A549 (cell line): ENCODE results near the gene CRYBA4. TPM values are rescaled to one million over a fixed set of nuclear protein-coding genes. Genes with fewer than 3 reads are reported as not detected.

Experiments used
- ATOH8 ChIP-seq: fragments of 250-450 bp; sonication (Bioruptor Pico); IDR thresholded peaks from 2 replicates; pipeline ENCODE4 v1.5.0; 2020; ENCODE audit warnings: low read depth, mild to moderate bottlenecking, moderate library complexity
- BCL3 ChIP-seq: fragments of >200 bp; sonication (Bioruptor Twin); formaldehyde crosslinking; IDR thresholded peaks from 3 replicates; pipeline ENCODE4 v1.6.1; 2016
- CBX8 ChIP-seq: fragments of 200-600 bp; sonication (generic); IDR thresholded peaks from 2 replicates; pipeline ENCODE4 v1.6.1; 2016
- CHD4 ChIP-seq: fragments of 200-600 bp; sonication (generic); IDR thresholded peaks from 2 replicates; pipeline ENCODE4 v1.6.1; 2016; ENCODE audit warnings: antibody characterized with exemption, mild to moderate bottlenecking, borderline replicate concordance
- CTCF ChIP-seq: fragments of >200 bp; sonication (Bioruptor Twin); formaldehyde crosslinking; IDR thresholded peaks from 3 replicates; pipeline ENCODE4 v1.5.1; 2016
- EHF ChIP-seq: fragments of 250-450 bp; sonication (Bioruptor Pico); IDR thresholded peaks from 2 replicates; pipeline ENCODE4 v1.5.0; 2020; ENCODE audit warnings: mild to moderate bottlenecking
- EP300 ChIP-seq, 2 experiments: fragments of >200 bp; sonication (Bioruptor Twin); formaldehyde crosslinking; IDR thresholded peaks; 2 replicates in 1 of 2; 3 replicates in 1 of 2; pipeline ENCODE4 v1.6.1; 2016 to 2017
- FOSL2 ChIP-seq, 2 experiments: fragments of 450-650 bp in 1 of 2; fragments of >200 bp in 1 of 2; sonication (Bioruptor Twin) in 1 of 2; formaldehyde crosslinking; IDR thresholded peaks; 2 replicates each; pipeline versions ENCODE4 v1.5.0 to v1.6.1; 2016 to 2020; ENCODE audit warnings: mild to moderate bottlenecking in 1 of 2, moderate library complexity in 1 of 2
- FOXS1 ChIP-seq: fragments of 250-450 bp; sonication (Bioruptor Pico); IDR thresholded peaks from 2 replicates; pipeline ENCODE4 v1.5.0; 2020; ENCODE audit warnings: mild to moderate bottlenecking, moderate library complexity
- HEYL ChIP-seq: fragments of 250-450 bp; sonication (Bioruptor Pico); IDR thresholded peaks from 2 replicates; pipeline ENCODE4 v1.8.0; 2021; ENCODE audit warnings: mild to moderate bottlenecking, moderate library complexity
- HMGXB4 ChIP-seq: fragments of 250-450 bp; sonication (Bioruptor Pico); IDR thresholded peaks from 2 replicates; pipeline ENCODE4 v1.5.0; 2021; ENCODE audit warnings: mild to moderate bottlenecking, moderate library complexity, borderline replicate concordance
- JUN ChIP-seq, 2 experiments: fragments of >200 bp; sonication (Bioruptor Twin); formaldehyde crosslinking; IDR thresholded peaks; 2 replicates in 1 of 2; 3 replicates in 1 of 2; pipeline ENCODE4 v1.6.1; 2016 to 2017
- JUNB ChIP-seq: fragments of >200 bp; sonication (Bioruptor Twin); formaldehyde crosslinking; IDR thresholded peaks from 2 replicates; pipeline ENCODE4 v1.6.1; 2016
- KDM1A ChIP-seq: fragments of 200-600 bp; sonication (generic); IDR thresholded peaks from 2 replicates; pipeline ENCODE4 v1.6.1; 2016; ENCODE audit warnings: low read depth, mild to moderate bottlenecking
- MAFK ChIP-seq: fragments of 450-650 bp; IDR thresholded peaks from 2 replicates; pipeline ENCODE4 v1.6.1; 2014; ENCODE audit not compliant: partially characterized antibody
- MAX ChIP-seq: IDR thresholded peaks from 2 replicates; pipeline ENCODE4 v1.6.1; 2012
- MAZ ChIP-seq: fragments of 150-350 bp; IDR thresholded peaks from 2 replicates; pipeline ENCODE4 v1.6.1; 2014; ENCODE audit warnings: antibody characterized with exemption, low read depth, low read length, borderline replicate concordance
- NFE2L2 ChIP-seq: fragments of 150-350 bp; conservative IDR thresholded peaks from 2 replicates; pipeline ENCODE4 v1.6.1; 2014; ENCODE audit warnings: low read length
- PBX3 ChIP-seq: IDR thresholded peaks from 2 replicates; pipeline ENCODE4 v1.6.1; 2012
- POLR2A ChIP-seq: IDR thresholded peaks from 2 replicates; pipeline ENCODE4 v1.6.1; 2012; ENCODE audit warnings: mild to moderate bottlenecking, low read length
- RARB ChIP-seq: fragments of 250-450 bp; sonication (Bioruptor Pico); IDR thresholded peaks from 2 replicates; pipeline ENCODE4 v1.8.0; 2021; ENCODE audit warnings: mild to moderate bottlenecking, moderate library complexity
- SMC3 ChIP-seq: fragments of >200 bp; sonication (Bioruptor Twin); formaldehyde crosslinking; IDR thresholded peaks from 3 replicates; pipeline ENCODE4 v1.6.1; 2018; ENCODE audit warnings: inconsistent platforms
- SREBF2 ChIP-seq: fragments of 450-650 bp; IDR thresholded peaks from 2 replicates; pipeline ENCODE4 v1.6.1; 2014; ENCODE audit warnings: mild to moderate bottlenecking, moderate library complexity
- TP53 ChIP-seq: fragments of 250-450 bp; sonication (Bioruptor Pico); IDR thresholded peaks from 2 replicates; pipeline ENCODE4 v1.5.0; 2021; ENCODE audit warnings: mild to moderate bottlenecking, moderate library complexity
- ZC3H11A ChIP-seq: fragments of 450-650 bp; IDR thresholded peaks from 2 replicates; pipeline ENCODE4 v1.6.1; 2014; ENCODE audit warnings: antibody characterized with exemption, mild to moderate bottlenecking
- ZFP36 ChIP-seq: fragments of 450-650 bp; IDR thresholded peaks from 2 replicates; pipeline ENCODE4 v1.6.1; 2014; ENCODE audit warnings: borderline replicate concordance; ENCODE audit not compliant: partially characterized antibody
- polyA plus RNA-seq, 4 experiments: library from polyadenylated mRNA; depleted of rRNA in 3 of 4; stranded (reverse); fragments of >200 nt; fragmentation: RNase III in 1 of 4; extraction: RNeasy Plus Mini Kit Qiagen cat#74134 plus additional on column Dnase treatment in 1 of 4; gene quantifications; 2 replicates in 3 of 4; 3 replicates in 1 of 4; pipeline ENCODE4 v1.2.3, GENCODE V29; 2011 to 2017
- TF ChIP-seq, protein P1 (sequence below): IDR thresholded peaks from 2 replicates; pipeline ENCODE4 v1.6.1; 2012; ENCODE audit warnings: low read depth, borderline replicate concordance

CRYBA4 gene
- polyA plus RNA-seq, 2 of the 4 experiments (the other 2 are of a cell fraction), result not detected

DNA sequence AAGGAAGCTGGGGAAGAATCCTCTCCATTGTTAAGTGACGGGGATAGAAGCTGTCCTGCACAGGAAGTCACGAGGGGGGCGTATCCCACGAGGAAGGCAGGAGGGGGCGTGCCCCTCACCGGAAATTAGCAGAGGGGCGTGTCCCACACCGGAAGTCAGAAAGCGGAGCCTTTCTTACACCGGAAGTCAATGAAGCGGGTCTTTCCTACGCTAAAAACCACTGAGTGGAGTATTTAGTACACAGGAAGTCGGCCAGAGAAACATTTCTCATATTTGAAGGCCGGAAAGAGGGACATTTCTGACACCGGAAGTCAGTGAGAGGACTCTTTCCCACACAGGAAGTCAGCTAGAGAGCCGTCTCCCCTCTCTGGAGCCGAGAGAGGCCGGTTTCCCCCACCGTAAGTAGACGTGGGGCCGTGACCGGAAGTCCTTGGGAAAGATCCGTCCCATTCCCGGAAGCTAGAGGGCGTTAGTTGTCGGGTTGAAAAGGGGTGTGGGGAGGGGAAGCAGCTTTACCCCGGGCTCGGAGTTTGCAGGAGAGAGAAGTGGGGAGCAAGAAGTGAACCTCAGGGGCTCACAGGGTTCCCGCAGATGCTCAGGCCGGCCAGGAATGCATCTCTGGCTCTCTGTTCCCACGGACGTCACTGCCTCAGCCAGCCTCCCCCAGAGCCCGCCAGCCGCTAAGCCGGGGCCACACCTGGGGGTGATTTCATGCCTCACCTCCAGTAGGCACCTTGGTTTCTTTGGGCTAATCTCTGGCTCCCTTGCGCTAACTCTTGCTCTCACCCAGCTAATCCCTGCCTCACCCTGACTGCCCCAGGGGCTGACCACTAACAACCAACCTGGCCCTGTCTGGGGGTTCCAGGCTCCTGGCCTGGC lies 51.1 kb downstream of the CRYBA4 start (continued):
- no peak for TF ChIP-seq CHD4
- no peak for TF ChIP-seq FOSL2 (IDR thresholded peaks at IDR 0.05)
- no peak for TF ChIP-seq FOSL2 (CRISPR knock-in tag; IDR thresholded peaks at IDR 0.05)
- no peak for TF ChIP-seq SREBF2
- no peak for TF ChIP-seq EHF
- TF ChIP-seq PBX3, result no peak
- TF ChIP-seq NFE2L2, result no peak
- TF ChIP-seq BCL3, result no peak
- TF ChIP-seq MAFK, result no peak
- peak; percentile 23 for TF ChIP-seq POLR2A
- TF ChIP-seq JUN (IDR thresholded peaks at IDR 0.05), result peak in 1 of 2 experiments; percentile 66; a peak in 2 of 5 replicates
- no peak for TF ChIP-seq ZFP36
- TF ChIP-seq FOXS1 (CRISPR knock-in tag), result no peak
- no peak for TF ChIP-seq KDM1A
- TF ChIP-seq CTCF, result peak; percentile 30
- TF ChIP-seq, protein P1, sequence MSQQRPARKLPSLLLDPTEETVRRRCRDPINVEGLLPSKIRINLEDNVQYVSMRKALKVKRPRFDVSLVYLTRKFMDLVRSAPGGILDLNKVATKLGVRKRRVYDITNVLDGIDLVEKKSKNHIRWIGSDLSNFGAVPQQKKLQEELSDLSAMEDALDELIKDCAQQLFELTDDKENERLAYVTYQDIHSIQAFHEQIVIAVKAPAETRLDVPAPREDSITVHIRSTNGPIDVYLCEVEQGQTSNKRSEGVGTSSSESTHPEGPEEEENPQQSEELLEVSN, result 0 out of 2 replicates have a peak, but pooled peaks have one; percentile 41
- TF ChIP-seq ATOH8 (CRISPR knock-in tag), result no peak
- no peak for TF ChIP-seq HEYL (CRISPR knock-in tag)
- TF ChIP-seq RARB (CRISPR knock-in tag), result no peak
- peak; percentile 66 for TF ChIP-seq MAX
- TF ChIP-seq JUNB, result no peak
- 0 out of 2 replicates have a peak, but pooled peaks have one; percentile 16 for TF ChIP-seq HMGXB4 (CRISPR knock-in tag)
- TF ChIP-seq ZC3H11A, result no peak
- no peak for TF ChIP-seq MAZ
- TF ChIP-seq EP300 (IDR thresholded peaks at IDR 0.05), result no peak
- TF ChIP-seq TP53, result no peak
- 0 out of 3 replicates have a peak, but pooled peaks have one; percentile 19 for TF ChIP-seq SMC3
- TF ChIP-seq CBX8, result no peak
